22Rv1 (cell line): ENCODE data around the gene BCAN.

Source experiments
- H3K27ac ChIP-seq: fragments of 450-650 bp; 2 replicates; pipeline ENCODE4 v1.5.1; 2017
- ZFX ChIP-seq: fragments of 450-650 bp; IDR thresholded peaks from 2 replicates; pipeline ENCODE4 v1.6.1; 2017; ENCODE audit warnings: antibody characterized with exemption, borderline replicate concordance
- TF ChIP-seq, protein P1 (sequence below): fragments of 450-650 bp; IDR thresholded peaks from 2 replicates; pipeline ENCODE4 v1.5.1; 2017; ENCODE audit warnings: mild to moderate bottlenecking

Gene BCAN

GRCh38 chr1:156709031-156709430, 67.1 kb downstream of the BCAN start:
- TF ChIP-seq, protein P1, sequence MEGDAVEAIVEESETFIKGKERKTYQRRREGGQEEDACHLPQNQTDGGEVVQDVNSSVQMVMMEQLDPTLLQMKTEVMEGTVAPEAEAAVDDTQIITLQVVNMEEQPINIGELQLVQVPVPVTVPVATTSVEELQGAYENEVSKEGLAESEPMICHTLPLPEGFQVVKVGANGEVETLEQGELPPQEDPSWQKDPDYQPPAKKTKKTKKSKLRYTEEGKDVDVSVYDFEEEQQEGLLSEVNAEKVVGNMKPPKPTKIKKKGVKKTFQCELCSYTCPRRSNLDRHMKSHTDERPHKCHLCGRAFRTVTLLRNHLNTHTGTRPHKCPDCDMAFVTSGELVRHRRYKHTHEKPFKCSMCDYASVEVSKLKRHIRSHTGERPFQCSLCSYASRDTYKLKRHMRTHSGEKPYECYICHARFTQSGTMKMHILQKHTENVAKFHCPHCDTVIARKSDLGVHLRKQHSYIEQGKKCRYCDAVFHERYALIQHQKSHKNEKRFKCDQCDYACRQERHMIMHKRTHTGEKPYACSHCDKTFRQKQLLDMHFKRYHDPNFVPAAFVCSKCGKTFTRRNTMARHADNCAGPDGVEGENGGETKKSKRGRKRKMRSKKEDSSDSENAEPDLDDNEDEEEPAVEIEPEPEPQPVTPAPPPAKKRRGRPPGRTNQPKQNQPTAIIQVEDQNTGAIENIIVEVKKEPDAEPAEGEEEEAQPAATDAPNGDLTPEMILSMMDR, result no peak
- no peak for TF ChIP-seq ZFX
- H3K27ac ChIP-seq, result peak overlapping the region; percentile 57
